PC-3 (cell line): ENCODE data around the gene MEI4. TPM values are rescaled to one million over a fixed set of nuclear protein-coding genes. Genes with fewer than 3 reads are reported as not detected.

ENCODE experiments used
- ATAC-seq: fragments of 200-7000 bp; cut with Tn5 transposase; 2 replicates; pipeline ENCODE4 v1.9.1; 2020; ENCODE audit warnings: mild to moderate bottlenecking, moderate library complexity
- BruUV-seq: library from RNA; stranded (reverse); fragments of 400-500 nt; replicated peaks from 2 replicates; lab custom pipeline; 2021; lab: Mats Ljungman, UMichigan
- CTCF ChIA-PET: fragments of 300-600 bp; sonication (Branson Sonifier 250); formaldehyde crosslinking; loops from one replicate; lab custom pipeline; 2022; ENCODE audit warnings: antibody characterized with exemption; lab: Charles Lee
- POLR2A ChIA-PET: fragments of 300-600 bp; sonication (Branson Sonifier 250); formaldehyde crosslinking; loops from one replicate; lab custom pipeline; 2022; ENCODE audit warnings: antibody characterized with exemption; ENCODE audit not compliant: unreplicated experiment; lab: Charles Lee
- DNase-seq: peaks from one replicate; pipeline ENCODE4 v3.0.0-alpha.2; 2015
- H2AFZ ChIP-seq: fragments of 300-600 bp; sonication (generic); 2 replicates; pipeline ENCODE4 v1.6.0; 2016; ENCODE audit warnings: antibody characterized with exemption, low read length
- H3F3A ChIP-seq: fragments of 300-600 bp; sonication (generic); one replicate; pipeline ENCODE4 v1.6.0; 2017; ENCODE audit warnings: antibody characterized with exemption, low read length, control low read depth, mild to moderate bottlenecking; ENCODE audit not compliant: unreplicated experiment
- H3K27ac ChIP-seq: fragments of 300-600 bp; sonication (generic); 2 replicates; pipeline ENCODE4 v1.5.1; 2016; ENCODE audit warnings: mild to moderate bottlenecking, low read length
- H3K27me3 ChIP-seq: fragments of 300-600 bp; sonication (generic); 2 replicates; pipeline ENCODE4 v1.6.1; 2016; ENCODE audit warnings: low read length, mixed read lengths
- H3K36me3 ChIP-seq: fragments of 300-600 bp; sonication (generic); 2 replicates; pipeline ENCODE4 v1.6.1; 2016; ENCODE audit warnings: low read depth, mixed run types, low read length, mixed read lengths
- H3K4me1 ChIP-seq: fragments of 300-600 bp; sonication (generic); 2 replicates; pipeline ENCODE4 v1.5.1; 2016; ENCODE audit warnings: low read length; ENCODE audit not compliant: insufficient read depth
- H3K4me2 ChIP-seq: fragments of 300-600 bp; sonication (generic); 2 replicates; pipeline ENCODE4 v1.6.0; 2016; ENCODE audit warnings: low read length
- H3K4me3 ChIP-seq: fragments of 300-600 bp; sonication (generic); 2 replicates; pipeline ENCODE4 v1.5.1; 2016; ENCODE audit warnings: mild to moderate bottlenecking, low read length, mixed read lengths
- H3K79me2 ChIP-seq: fragments of 300-600 bp; sonication (generic); 2 replicates; pipeline ENCODE4 v1.6.1; 2017; ENCODE audit warnings: low read length, mixed read lengths
- H3K9ac ChIP-seq: fragments of 300-600 bp; sonication (generic); 2 replicates; pipeline ENCODE4 v1.6.0; 2016; ENCODE audit warnings: mild to moderate bottlenecking, low read length
- H3K9me2 ChIP-seq: fragments of 300-600 bp; sonication (generic); replicated peaks from 2 replicates; pipeline ENCODE4 v1.6.1; 2016; ENCODE audit warnings: mixed run types, low read length, mixed read lengths
- H3K9me3 ChIP-seq: fragments of 300-600 bp; sonication (generic); 2 replicates; pipeline ENCODE4 v1.6.1; 2016; ENCODE audit warnings: low read length, mixed read lengths
- H4K20me1 ChIP-seq: fragments of 300-600 bp; sonication (generic); 2 replicates; pipeline ENCODE4 v1.6.1; 2016; ENCODE audit warnings: low read length, mixed read lengths
- CTCF ChIP-seq: fragments of 300-600 bp; sonication (generic); conservative IDR thresholded peaks from 2 replicates; pipeline ENCODE4 v1.5.1; 2017; ENCODE audit warnings: antibody characterized with exemption, low read depth, mild to moderate bottlenecking, low read length
- EZH2 ChIP-seq: fragments of 300-600 bp; sonication (generic); IDR thresholded peaks from one replicate; pipeline ENCODE4 v1.6.1; 2017; ENCODE audit warnings: antibody characterized with exemption, mild to moderate bottlenecking, low read length; ENCODE audit not compliant: unreplicated experiment
- EZH2phosphoT487 ChIP-seq: fragments of 300-600 bp; sonication (generic); IDR thresholded peaks from 2 replicates; pipeline ENCODE4 v1.6.1; 2018; ENCODE audit warnings: mild to moderate bottlenecking, antibody characterized with exemption, low read length, borderline replicate concordance
- intact Hi-C: fragments of 100-400 bp; cut with micrococcal nuclease; formaldehyde crosslinking; loops from 2 replicates; pipeline ENCODE4 v1.9.0; 2023
- total RNA-seq: library from RNA; depleted of rRNA; stranded (reverse); fragments of >200 nt; gene quantifications from 2 replicates; pipeline ENCODE4 v1.2.3, GENCODE V29; 2014

Gene MEI4
- total RNA-seq, 1 experiment from 2014 or later: not detected

- no peak for DNase-seq
- H3F3A ChIP-seq: no peaks in the 10 kb centered on the region
- no peak overlapping the region for H2AFZ ChIP-seq
Measured at GRCh38 chr6:77876300-77876699, 223.5 kb downstream of the MEI4 start.

GRCh38 chr6:77879527-77879926, 226.7 kb downstream of the MEI4 start:
- TF ChIP-seq EZH2 (no peak), CTCF (no peak), EZH2phosphoT487 (no peak)
- Histone ChIP-seq H3K27me3 (no peaks in the 10 kb centered on the region), H3K4me2 (no peak overlapping the region), H3K4me1 (no peaks in the 10 kb centered on the region), H3K9me3 (no peaks in the 10 kb centered on the region), H3K79me2 (no peaks in the 10 kb centered on the region), H3K4me3 (no peak overlapping the region), H3K9me2 (no peaks in the 10 kb centered on the region), H4K20me1 (no peaks in the 10 kb centered on the region), H3K9ac (no peak overlapping the region), H3K36me3 (no peaks in the 10 kb centered on the region), H3F3A (no peaks in the 10 kb centered on the region), H3K27ac (no peak overlapping the region), H2AFZ (no peak overlapping the region)
- ATAC-seq (no peak), DNase-seq (no peak)
- ChIA-PET POLR2A (no interaction called here), CTCF (no interaction called here)
- intact Hi-C loops: no loop called here
- BruUV-seq: no TSS peak

More at GRCh38 chr6:77876300-77876699, 223.5 kb downstream of the MEI4 start:
- ChIA-PET CTCF (no interaction called here), POLR2A (no interaction called here)
- intact Hi-C loops: no loop called here
- no peaks in the 10 kb centered on the region for H3K36me3 ChIP-seq
- H3K79me2 ChIP-seq: no peaks in the 10 kb centered on the region
- no peak overlapping the region for H3K9ac ChIP-seq
- H3K4me3 ChIP-seq: no peak overlapping the region
- no peak for ATAC-seq
- no peaks in the 10 kb centered on the region for H3K9me2 ChIP-seq
- H3K4me1 ChIP-seq: no peaks in the 10 kb centered on the region
- no peaks in the 10 kb centered on the region for H4K20me1 ChIP-seq
- no TSS peak for BruUV-seq
- H3K4me2 ChIP-seq: no peak overlapping the region
- no peak for TF ChIP-seq EZH2
- no peak for TF ChIP-seq EZH2phosphoT487
- no peak for TF ChIP-seq CTCF
- H3K27ac ChIP-seq: no peak overlapping the region
- no peaks in the 10 kb centered on the region for H3K9me3 ChIP-seq
- no peaks in the 10 kb centered on the region for H3K27me3 ChIP-seq

GRCh38 chr6:77880501-77880900, 227.7 kb downstream of the MEI4 start:
- ChIA-PET POLR2A (no interaction called here), CTCF (no interaction called here)
- Histone ChIP-seq H4K20me1 (no peaks in the 10 kb centered on the region), H3K4me3 (no peak overlapping the region), H3K4me1 (no peaks in the 10 kb centered on the region), H3K79me2 (no peaks in the 10 kb centered on the region), H3K36me3 (no peaks in the 10 kb centered on the region), H3K9me2 (no peaks in the 10 kb centered on the region), H2AFZ (no peak overlapping the region), H3K27ac (no peak overlapping the region), H3K9me3 (no peaks in the 10 kb centered on the region), H3K27me3 (no peaks in the 10 kb centered on the region), H3K4me2 (no peak overlapping the region), H3K9ac (no peak overlapping the region), H3F3A (no peaks in the 10 kb centered on the region)
- intact Hi-C loops: no loop called here
- ATAC-seq (no peak), DNase-seq (peak; percentile 1)
- BruUV-seq: no TSS peak
- TF ChIP-seq CTCF (no peak), EZH2 (no peak), EZH2phosphoT487 (no peak)
